ENCODE measurements around the gene CSTPP1.

DNA sequence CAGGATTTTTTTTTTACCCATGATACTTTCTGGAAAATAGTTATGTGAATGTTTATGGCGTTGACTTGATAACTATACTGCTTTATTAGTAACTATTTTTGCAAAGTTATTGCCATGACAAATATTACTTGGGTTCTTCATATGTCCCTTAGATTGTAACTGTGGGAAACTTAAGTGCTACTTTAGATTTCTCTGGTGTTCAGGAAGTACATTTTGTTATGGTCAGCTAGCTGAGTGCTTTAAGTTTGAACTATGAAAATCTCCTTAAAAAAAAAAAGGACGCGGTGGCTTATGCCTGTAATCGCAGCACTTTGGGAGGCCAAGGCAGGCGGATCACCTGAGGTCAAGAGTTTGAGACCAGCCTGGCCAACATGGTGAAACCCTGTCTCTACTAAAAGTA lies 42.8 kb downstream of the CSTPP1 start:
- no peak for TF ChIP-seq POLR2A (IDR thresholded peaks at IDR 0.05)
- TF ChIP-seq, protein P1, sequence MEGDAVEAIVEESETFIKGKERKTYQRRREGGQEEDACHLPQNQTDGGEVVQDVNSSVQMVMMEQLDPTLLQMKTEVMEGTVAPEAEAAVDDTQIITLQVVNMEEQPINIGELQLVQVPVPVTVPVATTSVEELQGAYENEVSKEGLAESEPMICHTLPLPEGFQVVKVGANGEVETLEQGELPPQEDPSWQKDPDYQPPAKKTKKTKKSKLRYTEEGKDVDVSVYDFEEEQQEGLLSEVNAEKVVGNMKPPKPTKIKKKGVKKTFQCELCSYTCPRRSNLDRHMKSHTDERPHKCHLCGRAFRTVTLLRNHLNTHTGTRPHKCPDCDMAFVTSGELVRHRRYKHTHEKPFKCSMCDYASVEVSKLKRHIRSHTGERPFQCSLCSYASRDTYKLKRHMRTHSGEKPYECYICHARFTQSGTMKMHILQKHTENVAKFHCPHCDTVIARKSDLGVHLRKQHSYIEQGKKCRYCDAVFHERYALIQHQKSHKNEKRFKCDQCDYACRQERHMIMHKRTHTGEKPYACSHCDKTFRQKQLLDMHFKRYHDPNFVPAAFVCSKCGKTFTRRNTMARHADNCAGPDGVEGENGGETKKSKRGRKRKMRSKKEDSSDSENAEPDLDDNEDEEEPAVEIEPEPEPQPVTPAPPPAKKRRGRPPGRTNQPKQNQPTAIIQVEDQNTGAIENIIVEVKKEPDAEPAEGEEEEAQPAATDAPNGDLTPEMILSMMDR (IDR thresholded peaks at IDR 0.05), result no peak

Data from right lobe of liver (tissue), 4 donors.